ENCODE measurements around the gene KCNT1. TPM values are rescaled to one million over a fixed set of nuclear protein-coding genes. Genes with fewer than 3 reads are reported as not detected.

Gene KCNT1
- total RNA-seq, 1 donor from 2014 or later = not detected

DNA sequence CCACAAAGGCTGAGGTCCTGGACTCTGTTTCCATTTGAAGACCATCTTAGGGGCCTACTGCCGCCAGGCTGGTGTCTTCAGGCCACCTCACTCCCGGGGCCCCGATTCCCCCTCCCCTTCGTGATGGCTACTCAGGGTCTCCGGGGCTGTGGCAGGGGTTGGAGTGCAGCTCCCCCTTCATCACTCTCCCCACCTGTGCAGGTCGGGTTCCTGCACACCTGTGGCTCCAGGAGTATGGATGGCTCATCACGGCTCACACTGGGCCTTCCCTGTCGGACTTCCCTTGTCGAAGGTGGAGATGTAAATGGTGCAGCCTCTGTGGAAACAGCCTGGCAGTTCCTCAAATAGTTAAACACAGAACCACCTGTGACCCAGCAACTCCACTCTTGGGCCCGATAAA, 27.0 kb upstream of the KCNT1 start:
- intact Hi-C loops (cut with DNase I) = no loop called here
- TF ChIP-seq, protein P1, sequence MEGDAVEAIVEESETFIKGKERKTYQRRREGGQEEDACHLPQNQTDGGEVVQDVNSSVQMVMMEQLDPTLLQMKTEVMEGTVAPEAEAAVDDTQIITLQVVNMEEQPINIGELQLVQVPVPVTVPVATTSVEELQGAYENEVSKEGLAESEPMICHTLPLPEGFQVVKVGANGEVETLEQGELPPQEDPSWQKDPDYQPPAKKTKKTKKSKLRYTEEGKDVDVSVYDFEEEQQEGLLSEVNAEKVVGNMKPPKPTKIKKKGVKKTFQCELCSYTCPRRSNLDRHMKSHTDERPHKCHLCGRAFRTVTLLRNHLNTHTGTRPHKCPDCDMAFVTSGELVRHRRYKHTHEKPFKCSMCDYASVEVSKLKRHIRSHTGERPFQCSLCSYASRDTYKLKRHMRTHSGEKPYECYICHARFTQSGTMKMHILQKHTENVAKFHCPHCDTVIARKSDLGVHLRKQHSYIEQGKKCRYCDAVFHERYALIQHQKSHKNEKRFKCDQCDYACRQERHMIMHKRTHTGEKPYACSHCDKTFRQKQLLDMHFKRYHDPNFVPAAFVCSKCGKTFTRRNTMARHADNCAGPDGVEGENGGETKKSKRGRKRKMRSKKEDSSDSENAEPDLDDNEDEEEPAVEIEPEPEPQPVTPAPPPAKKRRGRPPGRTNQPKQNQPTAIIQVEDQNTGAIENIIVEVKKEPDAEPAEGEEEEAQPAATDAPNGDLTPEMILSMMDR (IDR thresholded peaks at IDR 0.05) = no peak
- TF ChIP-seq POLR2AphosphoS5 (IDR thresholded peaks at IDR 0.05; ENCODE audit: insufficient read depth in 1 of 2, low read depth in 1 of 2) (no peak), POLR2A (IDR thresholded peaks at IDR 0.05) (no peak)
- no peaks in the 10 kb centered on the region for H3K4me1 ChIP-seq

DNA sequence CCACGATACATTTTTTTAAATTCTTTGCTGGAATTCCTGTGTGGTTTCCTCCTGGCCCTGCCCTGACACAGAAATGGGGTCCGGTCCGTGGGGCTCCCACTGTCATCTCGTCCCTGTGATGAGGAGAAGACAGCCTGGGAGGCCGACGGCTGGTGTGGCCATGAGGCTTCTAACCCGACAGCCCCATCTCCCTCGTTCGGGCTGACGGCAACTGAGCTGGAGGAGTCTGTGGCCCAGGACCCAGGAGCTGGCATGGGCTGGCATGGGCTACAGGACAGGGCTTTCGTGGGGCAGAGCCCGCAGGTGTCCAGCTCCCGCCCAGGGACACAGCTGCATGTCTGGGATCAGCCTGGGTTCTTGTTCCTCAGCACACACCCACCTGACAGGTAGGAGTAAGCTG, 25.1 kb upstream of the KCNT1 start:
- DNase-seq (ENCODE audit: extremely low spot score in 2 of 2) = no peak
- no peak overlapping the region for H3K4me3 ChIP-seq
- TF ChIP-seq, protein P1 (IDR thresholded peaks at IDR 0.05) = no peak
- no peak for TF ChIP-seq POLR2A (IDR thresholded peaks at IDR 0.05)
- TF ChIP-seq POLR2AphosphoS5 (IDR thresholded peaks at IDR 0.05; ENCODE audit: insufficient read depth in 1 of 2, low read depth in 1 of 2) = no peak

More for the DNA sequence above, 27.0 kb upstream of the KCNT1 start:
- no peak overlapping the region for H3K27ac ChIP-seq
- H3K27me3 ChIP-seq = no peaks in the 10 kb centered on the region
- H3K9me3 ChIP-seq = no peaks in the 10 kb centered on the region
- no peak overlapping the region for H3K4me3 ChIP-seq
- DNase-seq (ENCODE audit: extremely low spot score in 2 of 2) = no peak
- H3K36me3 ChIP-seq = no peaks in the 10 kb centered on the region

DNA sequence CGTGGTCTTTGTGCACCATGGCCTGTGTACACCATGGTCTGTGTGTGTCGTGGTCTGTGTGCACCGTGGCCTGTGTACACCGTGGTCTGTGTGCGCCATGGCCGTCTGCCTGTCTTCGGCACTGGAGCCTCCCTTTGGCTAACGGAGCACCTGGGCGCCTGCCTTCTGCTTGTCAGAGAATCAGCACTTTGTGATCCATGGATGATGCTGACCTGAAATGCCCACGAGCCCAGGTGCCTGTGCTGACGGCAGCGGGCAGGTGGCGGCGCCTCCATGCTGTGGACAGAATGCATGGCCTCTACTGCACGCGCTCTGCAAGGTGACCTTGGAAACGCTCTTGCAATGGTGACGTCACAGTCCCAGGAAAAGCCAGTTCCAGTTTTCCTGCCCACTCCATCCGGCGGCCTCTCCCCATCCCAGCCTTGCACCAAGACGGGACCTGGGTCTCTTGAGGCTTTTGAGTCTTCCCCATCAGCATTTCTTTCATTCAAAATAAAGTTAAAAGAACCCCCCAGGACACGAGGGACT, 24.3 kb upstream of the KCNT1 start:
- Histone ChIP-seq H3K4me1 (no peaks in the 10 kb centered on the region), H3K4me3 (no peak overlapping the region), H3K27me3 (no peaks in the 10 kb centered on the region), H3K9me3 (no peaks in the 10 kb centered on the region), H3K27ac (no peak overlapping the region), H3K36me3 (no peaks in the 10 kb centered on the region)
- TF ChIP-seq, protein P1 (IDR thresholded peaks at IDR 0.05) = no peak
- no peak for TF ChIP-seq POLR2A (IDR thresholded peaks at IDR 0.05)
- no peak for TF ChIP-seq POLR2AphosphoS5 (IDR thresholded peaks at IDR 0.05; ENCODE audit: insufficient read depth in 1 of 2, low read depth in 1 of 2)
- no peak for DNase-seq (ENCODE audit: extremely low spot score in 2 of 2)
- intact Hi-C loops (cut with DNase I) = no loop called here

More for the DNA sequence above, 25.1 kb upstream of the KCNT1 start:
- Histone ChIP-seq H3K4me1 (no peaks in the 10 kb centered on the region), H3K9me3 (no peaks in the 10 kb centered on the region), H3K27ac (no peak overlapping the region), H3K27me3 (no peaks in the 10 kb centered on the region), H3K36me3 (no peaks in the 10 kb centered on the region)
- intact Hi-C loops (cut with DNase I) = no loop called here

DNA sequence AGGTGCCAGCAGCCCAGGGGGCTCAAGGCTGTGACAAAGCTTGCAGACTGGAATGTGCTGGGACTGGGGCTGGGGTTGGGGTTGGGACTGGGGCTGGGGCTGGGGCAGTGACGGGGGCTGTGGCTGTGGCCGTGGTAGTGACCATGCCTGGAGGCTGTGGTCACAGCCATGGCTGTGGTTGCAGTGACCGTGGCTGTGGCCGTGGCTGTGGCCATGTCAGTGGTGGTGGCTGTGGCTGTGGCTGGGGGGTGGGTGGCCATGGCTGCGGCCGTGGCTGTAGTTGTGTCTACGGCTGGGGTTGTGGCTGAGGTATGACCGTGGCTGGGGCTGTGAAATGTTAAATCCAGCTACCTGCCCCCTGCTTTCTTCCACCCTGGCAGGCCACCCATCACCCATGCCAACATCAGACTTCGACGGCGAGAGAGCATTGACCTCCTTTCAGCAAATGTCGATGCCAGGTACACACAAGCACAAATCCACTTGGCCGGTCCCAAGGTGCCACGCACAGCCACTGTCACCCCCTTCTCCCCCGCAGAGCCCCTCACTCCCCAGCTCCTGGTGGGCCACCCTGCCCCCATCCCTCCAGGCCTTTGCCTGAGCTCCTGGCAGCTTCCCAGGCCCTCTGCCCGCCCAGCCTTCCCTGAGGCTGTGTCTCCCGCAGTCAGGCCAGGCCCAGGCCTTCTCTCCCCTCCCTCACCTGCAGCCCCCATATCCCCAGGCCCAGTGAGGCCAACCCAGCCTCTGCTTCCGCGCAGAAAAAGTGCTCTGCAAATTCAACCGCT, 23.6 kb upstream of the KCNT1 start:
- TF ChIP-seq, protein P1 (IDR thresholded peaks at IDR 0.05) = no peak
- TF ChIP-seq POLR2A (IDR thresholded peaks at IDR 0.05) (no peak), POLR2AphosphoS5 (IDR thresholded peaks at IDR 0.05; ENCODE audit: insufficient read depth in 1 of 2, low read depth in 1 of 2) (no peak)
- Histone ChIP-seq H3K4me3 (no peak overlapping the region), H3K9me3 (no peaks in the 10 kb centered on the region), H3K27me3 (no peaks in the 10 kb centered on the region), H3K27ac (no peak overlapping the region), H3K36me3 (no peaks in the 10 kb centered on the region), H3K4me1 (no peaks in the 10 kb centered on the region)
- DNase-seq (ENCODE audit: extremely low spot score in 2 of 2) = no peak
- intact Hi-C loops (cut with DNase I) = no loop called here

DNA sequence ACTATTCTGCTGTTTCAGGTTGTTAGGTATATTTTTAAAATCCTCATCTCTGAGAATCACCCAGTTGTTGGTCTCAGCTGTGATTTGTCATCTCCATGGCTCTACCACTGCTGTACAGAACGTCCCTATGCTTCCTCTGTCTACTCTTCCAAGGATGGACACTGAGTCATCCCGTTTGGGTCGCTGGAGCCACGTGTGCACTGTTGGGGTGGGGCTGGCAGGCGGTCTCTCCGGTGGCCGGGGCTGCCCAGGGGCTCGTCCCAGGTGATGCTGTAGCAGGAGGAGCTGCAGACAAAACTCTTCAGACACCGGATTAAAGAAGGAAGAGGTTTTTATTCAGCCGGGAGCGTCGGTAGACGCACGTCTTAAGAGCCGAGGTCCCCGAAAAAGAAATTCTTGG, 21.9 kb upstream of the KCNT1 start:
- H3K9me3 ChIP-seq = no peaks in the 10 kb centered on the region
- no peak for DNase-seq (ENCODE audit: extremely low spot score in 2 of 2)
- H3K4me3 ChIP-seq = no peak overlapping the region
- H3K27me3 ChIP-seq = no peaks in the 10 kb centered on the region
- TF ChIP-seq, protein P1 (IDR thresholded peaks at IDR 0.05) = no peak
- TF ChIP-seq POLR2AphosphoS5 (IDR thresholded peaks at IDR 0.05; ENCODE audit: insufficient read depth in 1 of 2, low read depth in 1 of 2) = no peak
- TF ChIP-seq POLR2A (IDR thresholded peaks at IDR 0.05) = no peak
- H3K36me3 ChIP-seq = no peaks in the 10 kb centered on the region
- no peaks in the 10 kb centered on the region for H3K4me1 ChIP-seq
- intact Hi-C loops (cut with DNase I) = no loop called here
- H3K27ac ChIP-seq = no peak overlapping the region

Data from vagina (tissue), 2 donors.